Lower lobe of right lung (tissue), 2 donors: ENCODE data around the gene ADCK2. TPM values are rescaled to one million over a fixed set of nuclear protein-coding genes. Genes with fewer than 3 reads are reported as not detected.

ENCODE experiments used
- ATAC-seq, 2 donors: fragments of 200-7000 bp; cut with Tn5 transposase; one replicate each; pipeline ENCODE4 v1.9.1; 2020 to 2022; ENCODE audit warnings: mild to moderate bottlenecking in 2 of 2, moderate library complexity in 2 of 2
- DNase-seq: peaks from one replicate; pipeline ENCODE4 v3.0.0-alpha.2; 2020
- H3K27ac ChIP-seq: fragments of 200-600 bp; one replicate; pipeline ENCODE4 v1.8.0; 2022
- H3K27me3 ChIP-seq: fragments of 200-600 bp; one replicate; pipeline ENCODE4 v1.8.0; 2022; ENCODE audit warnings: low read depth
- H3K36me3 ChIP-seq: fragments of 200-600 bp; one replicate; pipeline ENCODE4 v1.8.0; 2022; ENCODE audit warnings: mild to moderate bottlenecking
- H3K4me1 ChIP-seq: fragments of 200-600 bp; one replicate; pipeline ENCODE4 v1.8.0; 2022
- H3K4me3 ChIP-seq: fragments of 200-600 bp; one replicate; pipeline ENCODE4 v1.8.0; 2022; ENCODE audit warnings: mild to moderate bottlenecking
- H3K9me3 ChIP-seq: fragments of 200-600 bp; one replicate; pipeline ENCODE4 v1.8.0; 2022
- intact Hi-C: fragments of 100-400 bp; cut with DNase I; formaldehyde crosslinking; loops from one replicate; pipeline ENCODE4 v1.11.0; 2022
- total RNA-seq: library from RNA; stranded (reverse); fragmentation: NEBNext Ultra II Directional; extraction: Animal tissue kit (Norgen Biotek cat#: 25700); gene quantifications from one replicate; pipeline ENCODE4 v1.2.1, GENCODE V29; 2021
- TF ChIP-seq, protein P1 (sequence below): fragments of 200-600 bp; IDR thresholded peaks from one replicate; pipeline ENCODE4 v1.8.0; 2022; ENCODE audit warnings: antibody characterized with exemption, mild to moderate bottlenecking
- donor health status: DM: no; HTN: yes; CAD: no; lungs with severe emphysema.

Gene ADCK2
- total RNA-seq, 1 donor from 2014 or later: 18.9 TPM

DNA sequence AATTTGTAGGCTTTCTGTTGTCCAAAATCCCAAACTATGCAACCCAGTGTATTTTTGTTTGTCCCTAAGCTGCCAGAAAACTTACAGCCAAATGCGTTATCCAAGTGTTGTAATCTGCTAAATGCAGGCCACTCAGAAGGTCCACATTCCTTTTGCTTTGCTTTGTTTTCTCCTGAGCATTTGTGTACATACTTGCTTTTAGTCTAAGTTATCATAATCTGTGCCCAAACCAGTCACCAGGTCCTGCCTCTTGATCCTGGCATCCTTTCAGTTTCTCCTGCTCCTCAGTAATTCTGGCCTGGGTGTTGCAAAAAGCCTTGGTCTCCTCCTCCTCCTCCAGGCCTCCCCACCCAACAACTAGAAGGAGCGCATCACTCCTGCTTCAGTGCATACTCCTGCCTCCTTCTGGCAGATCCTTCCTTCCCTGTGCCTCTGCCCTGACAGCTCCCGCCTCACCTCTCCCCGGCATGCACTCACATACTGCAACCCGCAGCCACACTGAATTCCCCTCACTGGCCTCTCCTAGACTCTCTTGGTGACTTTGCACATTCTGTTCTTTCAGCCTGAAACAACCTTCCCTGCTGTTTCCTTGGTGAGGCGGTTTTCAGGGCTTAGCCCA, 34.5 kb upstream of the ADCK2 start:
- no peak for DNase-seq
- H3K9me3 ChIP-seq: no peaks in the 10 kb centered on the region
- H3K4me1 ChIP-seq: peaks cover 35% of the 10 kb centered on the region
- ATAC-seq: peak in 1 of 2 donors; percentile 29
- peak overlapping the region; percentile 83 for H3K27ac ChIP-seq
- peaks cover 49% of the 10 kb centered on the region for H3K27me3 ChIP-seq
- TF ChIP-seq, protein P1, sequence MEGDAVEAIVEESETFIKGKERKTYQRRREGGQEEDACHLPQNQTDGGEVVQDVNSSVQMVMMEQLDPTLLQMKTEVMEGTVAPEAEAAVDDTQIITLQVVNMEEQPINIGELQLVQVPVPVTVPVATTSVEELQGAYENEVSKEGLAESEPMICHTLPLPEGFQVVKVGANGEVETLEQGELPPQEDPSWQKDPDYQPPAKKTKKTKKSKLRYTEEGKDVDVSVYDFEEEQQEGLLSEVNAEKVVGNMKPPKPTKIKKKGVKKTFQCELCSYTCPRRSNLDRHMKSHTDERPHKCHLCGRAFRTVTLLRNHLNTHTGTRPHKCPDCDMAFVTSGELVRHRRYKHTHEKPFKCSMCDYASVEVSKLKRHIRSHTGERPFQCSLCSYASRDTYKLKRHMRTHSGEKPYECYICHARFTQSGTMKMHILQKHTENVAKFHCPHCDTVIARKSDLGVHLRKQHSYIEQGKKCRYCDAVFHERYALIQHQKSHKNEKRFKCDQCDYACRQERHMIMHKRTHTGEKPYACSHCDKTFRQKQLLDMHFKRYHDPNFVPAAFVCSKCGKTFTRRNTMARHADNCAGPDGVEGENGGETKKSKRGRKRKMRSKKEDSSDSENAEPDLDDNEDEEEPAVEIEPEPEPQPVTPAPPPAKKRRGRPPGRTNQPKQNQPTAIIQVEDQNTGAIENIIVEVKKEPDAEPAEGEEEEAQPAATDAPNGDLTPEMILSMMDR: no peak
- peak overlapping the region; percentile 59 for H3K4me3 ChIP-seq
- H3K36me3 ChIP-seq: no peaks in the 10 kb centered on the region
- intact Hi-C loops: no loop called here

DNA sequence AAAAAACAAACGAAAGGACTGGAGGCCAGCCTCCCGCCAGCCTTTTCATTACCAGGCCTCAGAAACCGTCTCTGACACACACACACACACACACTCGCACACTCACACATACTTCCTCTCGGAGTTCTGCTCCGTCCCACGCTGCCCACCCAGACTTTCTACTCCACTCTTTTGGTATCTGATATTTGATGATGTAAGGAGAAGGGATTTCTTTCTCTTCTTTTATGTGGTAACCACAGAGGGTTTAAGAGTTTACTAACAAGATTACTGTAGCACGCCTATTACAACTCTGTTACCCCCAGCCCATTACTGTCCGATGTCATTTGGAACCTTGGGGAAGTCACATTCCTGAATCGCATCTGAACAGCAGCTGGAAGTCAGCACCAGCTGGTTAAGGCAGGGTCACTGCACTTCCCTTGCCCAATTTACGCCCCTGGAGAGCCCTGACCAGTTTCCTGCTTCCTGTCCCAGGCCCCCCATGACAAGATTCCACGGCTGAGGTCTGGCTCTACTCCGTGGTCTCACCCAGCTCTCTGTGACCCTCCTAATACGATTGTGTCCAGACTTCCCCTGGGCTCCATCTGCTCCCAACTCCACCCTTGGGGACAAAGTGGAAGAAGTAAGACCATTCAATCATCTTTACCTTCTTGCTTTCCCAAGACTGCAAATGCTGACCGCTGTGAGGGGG, 33.2 kb upstream of the ADCK2 start:
- TF ChIP-seq, protein P1: no peak
- peak overlapping the region; percentile 59 for H3K4me3 ChIP-seq
- DNase-seq (no peak), ATAC-seq (peak; percentile 42 to 57)
- peak overlapping the region; percentile 83 for H3K27ac ChIP-seq
- H3K36me3 ChIP-seq: no peaks in the 10 kb centered on the region
- H3K27me3 ChIP-seq: peaks cover 54% of the 10 kb centered on the region
- no peaks in the 10 kb centered on the region for H3K9me3 ChIP-seq
- peaks cover 35% of the 10 kb centered on the region for H3K4me1 ChIP-seq
- intact Hi-C loops: no loop called here

DNA sequence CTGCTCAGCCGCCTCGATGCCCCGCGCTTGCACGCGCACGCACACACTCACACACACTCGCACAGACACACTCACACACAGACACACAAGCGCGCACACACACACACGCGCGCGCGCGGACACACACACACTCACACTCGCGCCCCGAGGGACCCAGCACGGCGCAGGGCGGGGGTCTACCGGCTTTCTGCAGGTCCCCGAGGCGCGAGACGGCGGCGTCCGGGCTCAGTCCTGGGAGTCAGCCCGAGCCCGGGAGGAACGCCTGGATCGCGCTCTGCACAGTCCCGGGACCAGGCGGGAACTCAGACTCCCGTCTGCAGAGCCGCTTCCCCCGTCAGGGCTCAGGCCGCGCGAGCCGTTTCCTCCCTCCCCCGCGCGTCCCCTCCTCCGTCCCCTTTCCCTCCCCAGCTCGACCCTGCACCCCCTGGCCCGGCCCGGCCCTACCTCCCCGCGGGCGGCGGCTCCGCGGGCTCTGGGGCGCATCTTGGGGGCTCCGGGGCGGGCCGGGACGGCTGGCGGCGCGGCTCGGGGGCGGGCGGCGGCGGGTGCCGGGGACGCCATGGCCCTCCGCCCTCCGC, 32.6 kb upstream of the ADCK2 start:
- H3K27ac ChIP-seq: peak overlapping the region; percentile 83
- peaks cover 54% of the 10 kb centered on the region for H3K27me3 ChIP-seq
- no peaks in the 10 kb centered on the region for H3K36me3 ChIP-seq
- ATAC-seq (peak; percentile 56 to 70), DNase-seq (peak; percentile 55)
- H3K9me3 ChIP-seq: no peaks in the 10 kb centered on the region
- TF ChIP-seq, protein P1: no peak
- intact Hi-C loops: no loop called here
- H3K4me3 ChIP-seq: peak overlapping the region; percentile 59
- H3K4me1 ChIP-seq: peaks cover 32% of the 10 kb centered on the region

DNA sequence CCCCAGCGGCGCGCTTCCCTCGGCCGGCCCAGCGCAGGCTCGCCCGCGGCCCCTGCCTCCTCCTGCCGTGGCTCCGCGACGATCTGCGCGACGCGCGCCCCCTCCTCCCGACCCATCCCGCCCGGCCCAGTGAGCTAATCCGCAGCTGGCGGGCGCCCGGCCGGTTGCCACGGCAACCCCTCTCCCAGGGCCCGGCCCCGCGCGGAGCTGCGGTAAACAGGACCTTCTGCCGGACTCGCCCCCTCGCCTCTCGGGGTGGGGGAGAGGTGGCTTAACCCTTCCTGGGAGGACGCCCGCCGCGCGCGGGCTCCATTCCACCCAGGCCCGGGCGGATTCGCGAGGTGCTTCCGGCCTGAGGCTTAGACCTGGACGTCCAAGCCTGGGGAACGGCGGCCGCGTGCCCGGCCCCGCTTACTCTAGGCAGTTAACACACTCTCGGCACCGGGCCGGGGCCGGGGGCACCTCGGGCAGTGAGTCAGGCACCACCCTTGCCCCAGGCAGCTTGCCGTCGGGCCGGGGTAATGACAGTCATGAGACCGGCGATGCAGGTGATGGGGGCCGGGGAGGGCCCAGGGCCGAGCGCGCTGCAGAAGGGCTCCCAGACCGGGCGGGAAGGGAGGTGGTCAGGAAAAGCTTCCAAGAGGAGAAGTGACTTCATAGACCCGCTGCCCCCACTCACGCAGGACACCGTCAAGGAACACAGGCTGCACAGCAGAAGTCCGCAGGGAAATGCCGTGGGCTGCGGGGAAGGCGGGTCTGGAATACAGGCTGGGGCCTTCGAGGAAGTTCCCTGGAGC, 31.8 kb upstream of the ADCK2 start, which contains the start of gene DENND2A:
Gene DENND2A, minus strand, starts transcription at position 87 of the 797 bp plus-strand sequence. CDS start 38,416 bp downstream, outside the sequence.
- peaks cover 28% of the 10 kb centered on the region for H3K4me1 ChIP-seq
- no peaks in the 10 kb centered on the region for H3K9me3 ChIP-seq
- TF ChIP-seq, protein P1: no peak
- H3K36me3 ChIP-seq: no peaks in the 10 kb centered on the region
- peak; percentile 61 for DNase-seq
- peaks cover 54% of the 10 kb centered on the region for H3K27me3 ChIP-seq
- peak; percentile 40 to 45 for ATAC-seq
- intact Hi-C loops: no loop called here
- H3K4me3 ChIP-seq: peak within 1 kb of the TSS; percentile 59
- H3K27ac ChIP-seq: peak within 1 kb of the TSS; percentile 84

DNA sequence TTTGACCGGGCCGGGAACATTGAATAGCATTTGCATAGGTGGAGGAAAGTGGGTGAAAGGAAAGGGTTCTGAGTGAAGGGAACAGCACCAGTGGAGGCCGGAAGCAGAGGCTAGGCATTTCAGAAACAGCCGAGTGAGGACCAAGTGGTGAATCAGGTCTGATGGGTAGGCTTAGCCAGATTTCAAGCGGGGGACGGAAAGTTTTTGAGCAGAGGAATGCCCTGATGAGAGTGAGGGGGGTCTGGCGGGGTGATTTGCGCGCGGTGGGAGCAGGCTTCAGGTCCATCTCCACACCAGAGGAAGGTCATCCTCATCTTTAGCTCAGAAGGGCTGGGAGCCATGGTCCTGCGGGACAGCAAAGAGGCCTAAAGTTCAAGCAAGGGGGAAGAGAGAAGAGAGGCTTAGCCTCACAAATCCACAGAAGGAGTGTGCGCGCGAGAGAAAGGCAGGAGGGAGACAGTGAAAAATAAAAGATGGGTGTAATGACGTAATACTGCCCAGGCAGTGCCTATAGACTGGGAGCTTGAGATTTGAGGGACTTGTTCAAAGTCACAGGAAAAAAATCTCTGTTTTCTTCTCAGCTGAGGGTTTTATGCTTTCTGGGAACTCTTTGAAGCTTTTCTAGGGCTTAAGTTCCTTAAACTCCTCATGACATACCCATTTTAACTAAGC, 31.1 kb upstream of the ADCK2 start:
- Histone ChIP-seq H3K9me3 (no peaks in the 10 kb centered on the region), H3K27me3 (peaks cover 51% of the 10 kb centered on the region), H3K27ac (peak overlapping the region; percentile 84), H3K4me1 (peaks cover 25% of the 10 kb centered on the region), H3K4me3 (peak overlapping the region; percentile 55), H3K36me3 (no peaks in the 10 kb centered on the region)
- ATAC-seq (no peak), DNase-seq (no peak)
- TF ChIP-seq, protein P1: no peak
- intact Hi-C loops: no loop called here
